NCI-H2107 (cell line): ENCODE measurements around the gene PIM2.

ENCODE experiments used
- DNase-seq: peaks from one replicate; lab custom pipeline; 2025; lab: John Stamatoyannopoulos, UW

PIM2 gene

DNA sequence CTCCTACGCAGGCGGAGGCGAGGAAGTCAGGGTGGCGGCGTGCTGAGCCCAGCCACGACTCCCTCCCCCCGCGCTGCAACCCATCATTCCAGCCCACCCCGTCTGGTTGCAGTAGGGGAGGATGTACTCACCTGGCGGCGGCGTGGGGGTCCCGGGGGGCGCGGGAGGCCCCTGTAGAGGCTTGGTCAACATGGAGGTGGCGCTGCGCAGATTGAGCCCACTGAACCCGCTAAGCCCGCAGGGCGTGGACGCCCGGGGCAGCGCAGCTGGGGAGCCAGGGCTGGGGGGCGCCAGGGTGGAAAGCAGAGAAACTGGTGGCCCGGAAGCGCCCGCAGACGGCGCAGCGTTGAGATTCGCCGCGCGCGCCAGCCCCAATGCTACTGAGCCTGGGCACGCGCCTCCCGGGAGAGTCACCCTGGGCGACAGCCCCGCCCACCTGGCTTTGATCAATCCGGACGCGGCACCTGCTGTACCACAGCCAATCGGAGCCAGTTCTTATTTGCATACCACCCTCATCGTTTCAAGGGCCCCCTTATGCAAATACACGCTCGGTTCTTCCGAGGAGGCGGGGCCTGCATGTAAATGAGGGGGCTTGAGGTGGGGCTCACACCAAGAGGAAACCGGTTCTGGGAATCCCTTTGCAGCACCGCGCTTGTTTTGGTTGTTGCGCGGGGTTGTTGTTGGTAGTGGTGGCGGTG is at the start of gene PIM2:
Gene PIM2 (minus strand): TSS at position 382 of the 698 bp plus-strand sequence. CDS start 190 bp downstream, at position 192.
- peak; percentile 94 for DNase-seq

DNA sequence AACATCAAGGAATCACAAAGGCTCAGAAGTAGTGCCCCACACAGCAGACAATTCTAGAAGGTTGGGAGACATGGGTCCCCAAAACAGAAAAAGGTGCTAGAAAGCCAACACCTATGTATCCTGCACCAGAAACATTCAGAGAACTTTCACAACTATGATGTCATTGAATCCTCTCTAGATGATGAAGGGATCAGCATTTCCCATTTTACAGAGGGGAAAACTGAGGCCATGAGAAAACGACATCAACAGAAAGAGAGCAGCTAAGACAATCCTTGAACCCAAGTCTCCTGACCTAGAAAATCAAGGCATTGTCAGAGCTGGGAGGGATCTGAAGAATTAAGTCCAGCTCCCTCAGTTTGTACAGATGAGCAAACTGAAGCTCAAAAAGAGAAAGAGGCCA is 49.6 kb upstream of the PIM2 start:
- no peak for DNase-seq

- no peak for DNase-seq
Observed at GRCh38 chrX:48966796-48967579, 48.2 kb upstream of the PIM2 start.

- no peak for DNase-seq
Observed at GRCh38 chrX:48965959-48966358, 47.1 kb upstream of the PIM2 start.

DNA sequence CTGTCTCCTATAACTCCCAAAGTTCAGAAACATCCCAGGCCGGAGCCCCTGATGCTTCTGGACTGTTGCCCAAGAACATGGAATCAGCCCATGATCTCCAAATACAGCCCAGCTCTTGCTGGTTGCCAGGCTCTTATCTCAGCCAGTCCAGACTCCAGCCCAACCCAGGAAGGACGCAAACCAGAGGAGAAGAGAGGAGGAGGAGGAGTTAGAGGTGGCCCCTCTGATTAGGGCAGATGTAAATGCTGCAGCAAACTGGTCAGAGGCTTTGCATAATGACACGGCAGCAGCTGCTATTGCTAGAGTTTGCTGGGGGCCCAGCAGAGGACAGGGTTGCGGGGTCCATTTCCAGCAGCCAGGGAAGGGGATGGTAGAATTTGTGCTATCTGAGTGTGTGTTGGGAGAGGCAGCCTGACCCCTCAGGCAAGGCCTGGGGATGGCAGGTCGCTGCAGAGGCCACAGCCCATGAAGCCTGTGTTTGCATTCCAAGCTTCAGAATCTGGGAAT is 42.8 kb upstream of the PIM2 start:
- no peak for DNase-seq

DNA sequence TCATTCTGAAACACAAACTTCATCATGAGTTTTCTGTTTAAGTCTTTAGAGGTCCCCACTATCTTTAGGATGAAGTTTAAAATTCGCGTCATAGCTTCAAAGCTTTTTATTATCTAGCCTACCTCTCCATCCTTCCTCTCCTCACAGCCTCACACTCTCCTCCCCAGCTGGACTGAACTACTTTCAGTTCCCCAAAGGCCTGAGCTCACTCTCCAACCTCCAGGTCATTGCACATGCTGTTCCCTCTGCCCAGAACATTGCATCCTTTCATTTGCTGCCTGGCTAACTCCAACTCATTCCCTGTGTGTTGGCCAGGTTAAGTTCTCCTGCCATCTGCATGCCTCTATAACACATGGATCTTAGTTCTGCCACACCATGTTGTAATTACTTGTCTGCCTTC is 41.5 kb upstream of the PIM2 start:
- no peak for DNase-seq

DNA sequence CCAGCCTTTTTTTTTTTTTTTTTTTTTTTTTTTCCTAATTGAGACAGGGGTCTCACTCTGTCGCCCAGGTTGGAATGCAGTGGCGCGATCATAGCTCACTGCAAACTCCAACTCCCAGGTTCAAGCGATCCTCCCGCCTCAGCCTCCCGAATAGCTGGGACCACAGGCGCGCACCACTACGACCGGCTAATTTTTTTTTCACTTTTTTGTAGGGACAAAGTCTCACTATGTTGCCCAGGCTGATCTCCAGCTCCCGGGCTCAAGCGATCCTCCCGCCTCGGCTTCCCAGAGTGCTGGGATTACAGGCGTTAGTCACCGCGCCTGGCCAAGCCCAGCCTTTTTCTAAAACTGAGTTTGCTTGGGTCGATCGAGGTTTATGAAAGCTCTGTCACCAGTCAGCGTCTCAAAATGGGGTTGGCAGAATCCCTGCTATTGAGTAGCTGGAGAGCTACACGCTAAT is 39.8 kb upstream of the PIM2 start:
- no peak for DNase-seq

DNA sequence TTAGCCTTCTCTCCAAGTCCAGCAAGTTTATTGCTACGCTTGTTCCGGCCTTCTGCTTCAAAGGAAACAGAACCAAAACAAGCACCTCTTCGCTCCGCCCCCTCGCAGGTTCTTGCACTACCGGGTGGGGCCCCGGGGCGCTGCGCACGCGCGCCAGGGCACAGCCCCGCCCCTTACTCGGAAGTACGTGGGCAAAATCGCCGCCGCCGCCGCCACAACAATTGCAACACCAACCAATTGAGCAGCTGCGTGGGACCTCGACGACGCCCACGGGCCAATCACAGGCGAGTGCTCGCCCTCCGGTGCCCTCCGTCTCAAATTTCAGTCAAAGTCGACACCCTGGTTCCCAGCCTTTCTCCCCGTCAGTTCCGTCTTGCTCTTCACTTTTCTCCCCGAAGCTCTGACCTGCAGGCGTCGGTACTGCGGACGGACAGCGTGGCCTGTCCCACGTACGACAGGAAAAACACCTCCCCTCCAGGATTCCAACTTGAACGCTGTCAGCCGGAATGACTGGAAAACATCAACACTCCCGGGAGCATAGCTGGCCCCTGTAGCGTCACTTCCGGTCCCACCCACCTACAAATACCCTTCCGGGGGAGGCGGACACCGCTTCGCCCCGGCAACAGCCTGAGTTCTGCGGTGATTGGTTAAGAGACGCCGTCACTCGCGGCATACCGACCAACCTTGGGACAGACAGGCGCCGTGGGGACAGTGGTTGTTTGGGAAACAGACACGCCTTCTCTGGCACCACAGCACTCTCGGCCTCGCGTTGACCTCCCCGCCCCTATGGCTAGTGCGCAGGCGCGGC is 39.2 kb upstream of the PIM2 start:
- DNase-seq = peak; percentile 95

DNA sequence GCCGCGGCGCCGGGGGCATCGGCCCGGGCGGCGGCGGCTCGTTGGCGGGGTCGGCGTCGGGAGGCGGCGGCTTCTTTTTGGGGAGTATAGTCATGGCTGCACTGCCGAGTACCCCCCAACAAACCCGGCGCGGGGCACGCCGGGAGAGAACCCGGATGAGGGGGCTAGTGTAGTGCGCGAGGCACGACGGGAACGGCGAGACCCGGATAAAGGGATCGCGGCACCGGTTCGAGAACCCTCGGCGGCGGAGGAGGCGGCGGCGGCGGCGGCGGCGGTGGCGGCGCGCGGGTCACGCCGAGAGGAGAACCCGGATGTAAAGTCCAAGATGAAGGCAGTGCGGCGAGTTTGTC is 38.6 kb upstream of the PIM2 start, which contains the start of gene OTUD5:
Gene OTUD5 (minus strand): TSS at position 131 of the 350 bp plus-strand sequence. CDS start 37 bp downstream, at position 94.
- DNase-seq = peak; percentile 76

GRCh38 chrX:48956728-48957414 is 38.0 kb upstream of the PIM2 start:
- no peak for DNase-seq

- no peak for DNase-seq
Observed at GRCh38 chrX:48948589-48948988, 29.8 kb upstream of the PIM2 start.

DNA sequence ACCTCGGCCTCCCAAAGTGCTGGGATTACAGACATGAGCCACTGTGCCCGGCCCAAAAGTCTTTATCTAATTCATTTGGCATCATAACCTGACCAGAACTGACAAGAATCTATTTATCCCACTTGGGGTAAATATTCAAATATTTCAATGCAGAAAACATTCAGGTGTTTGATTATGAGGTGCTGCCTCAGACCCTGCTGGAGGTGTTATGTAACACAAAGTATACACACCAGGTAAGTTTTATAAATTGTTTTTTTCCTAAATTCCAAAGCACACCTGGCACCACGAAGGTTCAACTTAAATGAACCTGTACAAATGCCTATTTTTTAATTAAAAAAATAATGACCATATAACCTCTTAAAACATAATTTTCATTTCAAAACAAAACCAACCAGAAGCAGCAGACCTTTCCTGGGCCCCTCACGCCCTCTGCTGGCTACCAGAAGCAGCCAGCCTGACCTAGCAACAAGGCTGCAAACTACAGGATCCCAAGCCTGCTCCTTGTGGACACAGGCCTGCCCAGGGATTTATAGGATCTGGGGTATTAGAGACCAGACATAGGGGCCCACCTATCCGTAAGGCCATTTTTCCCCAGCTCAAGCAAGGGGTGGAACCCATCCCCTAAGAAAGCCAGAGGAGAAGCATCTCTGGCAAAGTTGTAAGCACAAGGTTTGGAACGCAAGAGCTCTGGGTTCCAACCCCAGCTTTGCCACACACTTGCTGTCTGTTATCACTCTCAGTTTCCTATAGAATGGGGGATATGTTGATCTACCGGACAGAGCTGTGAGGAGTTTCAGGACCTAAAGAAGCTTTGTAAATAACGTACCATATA is 26.9 kb upstream of the PIM2 start:
- no peak for DNase-seq

GRCh38 chrX:48942895-48943294 is 24.1 kb upstream of the PIM2 start:
- no peak for DNase-seq

- no peak for DNase-seq
Observed at GRCh38 chrX:48940404-48940955, 21.7 kb upstream of the PIM2 start.

DNA sequence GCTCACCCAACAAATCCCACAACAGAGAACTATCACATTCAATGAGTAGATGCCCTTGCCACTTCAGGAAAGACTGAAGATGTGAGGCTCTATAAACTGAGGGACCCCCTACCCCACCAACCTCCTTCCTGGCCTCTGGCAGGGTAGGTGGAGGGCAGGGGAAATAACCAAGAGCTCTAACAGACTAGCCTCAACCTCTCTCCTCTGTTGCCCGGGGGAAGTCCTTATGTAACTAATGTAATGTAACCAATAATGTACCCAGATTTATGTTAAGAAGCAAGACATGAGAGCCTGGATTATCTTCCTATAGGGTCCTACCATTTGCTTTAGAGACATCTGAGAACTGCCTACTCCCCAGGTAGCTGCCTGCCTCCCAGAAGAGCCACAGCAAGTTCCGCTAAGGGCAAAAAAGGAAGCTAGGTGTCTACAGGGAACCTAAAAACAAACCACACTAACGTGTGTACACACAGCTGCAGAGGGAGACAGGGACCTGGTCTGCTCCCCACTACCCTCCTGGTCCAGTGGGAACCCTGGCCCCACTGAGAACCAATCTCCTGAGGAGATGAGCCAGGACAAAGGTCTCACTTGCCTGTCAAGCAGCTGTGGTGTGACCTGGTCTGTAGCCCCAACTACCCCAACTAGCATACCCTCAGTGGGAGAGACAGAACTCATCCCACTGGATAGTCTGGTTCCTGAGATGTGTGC is 20.9 kb upstream of the PIM2 start:
- no peak for DNase-seq

DNA sequence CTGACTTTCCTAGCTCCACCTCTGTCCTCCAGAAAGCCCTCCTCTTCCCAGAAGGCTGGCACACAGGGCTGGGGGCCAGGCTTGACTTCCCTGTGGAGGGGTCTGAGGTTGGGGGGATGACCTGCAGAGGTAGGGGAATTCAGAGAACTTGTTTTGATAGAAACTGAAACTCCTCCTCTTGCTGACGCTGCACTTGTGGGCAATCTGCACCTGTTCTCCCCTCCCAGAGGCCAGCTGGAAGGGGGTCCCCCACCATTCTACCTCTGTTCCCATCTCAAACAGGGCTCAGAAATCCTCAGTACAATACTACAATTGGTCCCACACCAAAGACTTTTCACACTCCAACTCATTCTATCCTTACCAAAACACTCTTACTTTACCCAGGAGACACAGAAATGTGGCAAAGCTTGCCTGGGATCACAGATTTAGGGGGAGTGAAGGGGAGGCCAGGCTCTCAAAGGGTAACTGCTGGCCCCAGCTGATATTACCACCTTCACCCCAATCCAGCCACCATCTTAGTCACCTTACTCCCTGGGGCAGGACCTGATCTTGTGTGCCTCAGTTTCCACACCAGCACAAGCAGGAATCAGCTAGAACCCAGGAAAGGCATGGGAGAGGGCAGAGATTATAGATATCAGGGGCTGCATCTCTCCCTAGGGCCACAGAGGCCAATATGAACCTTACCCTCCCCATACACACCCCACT is 20.0 kb upstream of the PIM2 start:
- no peak for DNase-seq

GRCh38 chrX:48937054-48937907 is 18.5 kb upstream of the PIM2 start:
- no peak for DNase-seq

DNA sequence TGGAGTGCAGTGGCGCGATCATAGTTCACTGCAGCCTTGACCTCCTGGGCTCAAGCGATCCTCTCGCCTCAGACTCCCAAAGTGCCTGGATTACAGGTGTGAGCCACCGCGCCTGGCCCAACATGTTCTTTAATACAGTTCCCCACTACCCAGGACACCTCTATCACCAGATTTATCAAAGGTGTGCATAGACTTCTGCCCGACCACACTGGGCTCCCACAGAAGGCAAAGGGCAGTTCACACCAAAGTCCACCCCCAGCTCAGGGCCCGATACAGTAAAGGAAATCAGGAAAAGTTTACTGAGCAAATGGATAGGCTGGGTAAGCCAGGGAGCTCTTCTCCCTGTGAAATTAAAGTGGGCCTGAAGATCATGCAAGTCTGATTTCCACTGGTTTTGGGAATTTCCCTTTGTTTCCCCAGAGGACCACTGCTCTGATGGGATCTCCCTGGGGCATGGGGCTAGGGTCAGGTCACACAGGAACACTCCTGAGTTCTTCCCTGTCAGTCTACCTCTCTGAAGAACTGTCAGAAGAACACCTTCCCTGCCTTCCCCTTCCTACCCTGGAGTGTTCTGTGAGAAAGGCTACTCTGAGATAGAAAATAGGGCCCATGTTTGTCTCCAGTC is 17.7 kb upstream of the PIM2 start:
- DNase-seq = no peak
